ENCODE data around the gene ERCC6.

Gene ERCC6

GRCh38 chr10:49534670-49535381 lies 4.1 kb downstream of the ERCC6 start:
- no peak for DNase-seq (ENCODE audit: extremely low read depth, low read depth)
- no peak for TF ChIP-seq CTCF (IDR thresholded peaks at IDR 0.05; ENCODE audit: low read depth, low read length)

GRCh38 chr10:49532461-49532860 lies 6.5 kb downstream of the ERCC6 start:
- DNase-seq (ENCODE audit: extremely low read depth, low read depth), result no peak
- TF ChIP-seq CTCF (IDR thresholded peaks at IDR 0.05; ENCODE audit: low read depth, low read length), result no peak

GRCh38 chr10:49528977-49529506 lies 9.9 kb downstream of the ERCC6 start:
- no peak for TF ChIP-seq CTCF (IDR thresholded peaks at IDR 0.05; ENCODE audit: low read depth, low read length)

GRCh38 chr10:49527850-49528249 lies 11.1 kb downstream of the ERCC6 start:
- DNase-seq (ENCODE audit: extremely low read depth, low read depth), result no peak
- no peak for TF ChIP-seq CTCF (IDR thresholded peaks at IDR 0.05; ENCODE audit: low read depth, low read length)

More at GRCh38 chr10:49528977-49529506, 9.9 kb downstream of the ERCC6 start:
- no peak for DNase-seq (ENCODE audit: extremely low read depth, low read depth)

- no peak for DNase-seq (ENCODE audit: extremely low read depth, low read depth)
- TF ChIP-seq CTCF (IDR thresholded peaks at IDR 0.05; ENCODE audit: low read depth, low read length), result no peak
Observed at GRCh38 chr10:49527061-49527460, 11.9 kb downstream of the ERCC6 start.

- no peak for TF ChIP-seq CTCF (IDR thresholded peaks at IDR 0.05; ENCODE audit: low read depth, low read length)
- peak; percentile 40 for DNase-seq (ENCODE audit: extremely low read depth, low read depth)
Observed at GRCh38 chr10:49526619-49527018, 12.3 kb downstream of the ERCC6 start.

- TF ChIP-seq CTCF (IDR thresholded peaks at IDR 0.05; ENCODE audit: low read depth, low read length), result no peak
- DNase-seq (ENCODE audit: extremely low read depth, low read depth), result no peak
Observed at GRCh38 chr10:49524496-49524895, 14.4 kb downstream of the ERCC6 start.
